GM12878 (cell line): ENCODE data around the gene LDB2. TPM values are rescaled to one million over a fixed set of nuclear protein-coding genes. Genes with fewer than 3 reads are reported as not detected.

Source experiments
- ATAC-seq: fragments of 200-7000 bp; cut with Tn5 transposase; 3 replicates; pipeline ENCODE4 v1.9.1; 2020; ENCODE audit warnings: mild to moderate bottlenecking, moderate library complexity
- BruUV-seq: library from RNA; stranded (reverse); fragments of 400-500 nt; replicated peaks from 2 replicates; lab custom pipeline; 2021; lab: Mats Ljungman, UMichigan
- CTCF ChIA-PET: fragments of 300-600 bp; sonication (Branson Sonifier 250); formaldehyde crosslinking; extraction: SDS; loops from one replicate; lab custom pipeline; 2021; ENCODE audit warnings: inconsistent platforms; lab: Yijun Ruan, JAX
- POLR2A ChIA-PET: fragments of 350-600 bp; formaldehyde crosslinking; extraction: SDS; loops from one replicate; lab custom pipeline; 2021; ENCODE audit warnings: inconsistent platforms; lab: Charles Lee
- RAD21 ChIA-PET: fragments of 300-600 bp; sonication (Branson Sonifier 250); formaldehyde crosslinking; loops from one replicate; lab custom pipeline; 2023; ENCODE audit warnings: antibody characterized with exemption; ENCODE audit not compliant: unreplicated experiment; lab: Charles Lee
- SMC1A ChIA-PET: fragments of 300-600 bp; sonication (Branson Sonifier 250); formaldehyde crosslinking; loops from one replicate; lab custom pipeline; 2023; ENCODE audit not compliant: unreplicated experiment, uncharacterized antibody; lab: Charles Lee
- DNase-seq: peaks from one replicate; pipeline ENCODE4 v3.0.0-alpha.2; 2011; ENCODE audit warnings: low read depth, low spot score
- FAIRE-seq: peaks from 3 replicates; lab custom pipeline; 2011; peaks lifted over from hg19 to GRCh38; lab: Jason Lieb, UNC
- H2AFZ ChIP-seq: 2 replicates; pipeline ENCODE4 v1.6.0; 2011; ENCODE audit warnings: low read depth, low read length, control low read depth; ENCODE audit not compliant: control insufficient read depth
- H3K27ac ChIP-seq: 2 replicates; pipeline ENCODE4 v1.5.1; 2011; ENCODE audit warnings: control low read depth; ENCODE audit not compliant: control insufficient read depth, insufficient read depth
- H3K27me3 ChIP-seq, 2 experiments: replicated peaks in 1 of 2; 2 replicates each; pipeline versions ENCODE4 v1.6.0 to v1.6.1; 2011; ENCODE audit warnings: low read length in 1 of 2; ENCODE audit not compliant: control insufficient read depth in 2 of 2, insufficient read depth in 2 of 2
- H3K36me3 ChIP-seq, 2 experiments: 2 replicates each; pipeline ENCODE4 v1.5.1; 2011; ENCODE audit warnings: low read length in 1 of 2; ENCODE audit not compliant: control insufficient read depth in 2 of 2, insufficient read depth in 2 of 2
- H3K4me1 ChIP-seq: 2 replicates; pipeline ENCODE4 v1.6.1; 2011; ENCODE audit warnings: mild to moderate bottlenecking, low read length, moderate library complexity, mixed read lengths; ENCODE audit not compliant: control insufficient read depth, insufficient read depth
- H3K4me2 ChIP-seq: 2 replicates; pipeline ENCODE4 v1.6.0; 2011; ENCODE audit warnings: control low read depth; ENCODE audit not compliant: control insufficient read depth, insufficient read depth
- H3K4me3 ChIP-seq: fragments of 200-600 bp; sonication (generic); 2 replicates; pipeline ENCODE4 v1.5.1; 2016
- H3K79me2 ChIP-seq: 2 replicates; pipeline ENCODE4 v1.6.0; 2011; ENCODE audit warnings: low read length; ENCODE audit not compliant: control insufficient read depth, insufficient read depth
- H3K9ac ChIP-seq: 2 replicates; pipeline ENCODE4 v1.8.0; 2011; ENCODE audit warnings: low read length, control low read depth, mixed read lengths; ENCODE audit not compliant: control insufficient read depth, insufficient read depth
- H3K9me3 ChIP-seq: replicated peaks from 3 replicates; pipeline ENCODE4 v1.5.1; 2011; ENCODE audit warnings: mild to moderate bottlenecking, low read length; ENCODE audit not compliant: control insufficient read depth, insufficient read depth
- H4K20me1 ChIP-seq: 2 replicates; pipeline ENCODE4 v1.6.0; 2011; ENCODE audit not compliant: control insufficient read depth, insufficient read depth
- BRCA1 ChIP-seq: IDR thresholded peaks from 2 replicates; pipeline ENCODE4 v1.6.1; 2011; ENCODE audit warnings: low read depth, low read length, improper control_type of control experiment
- ETV6 ChIP-seq, 2 experiments: fragments of 450-650 bp in 1 of 2; IDR thresholded peaks in 1 of 2; conservative IDR thresholded peaks in 1 of 2; 2 replicates each; pipeline ENCODE4 v1.6.1; 2014; ENCODE audit warnings: antibody characterized with exemption in 1 of 2, borderline replicate concordance in 1 of 2, low read depth in 1 of 2, mild to moderate bottlenecking in 1 of 2, moderate library complexity in 1 of 2
- EZH2 ChIP-seq: IDR thresholded peaks from 2 replicates; pipeline ENCODE4 v1.6.1; 2012; ENCODE audit warnings: low read depth, mild to moderate bottlenecking, control low read depth, inconsistent platforms, low read length, borderline replicate concordance; ENCODE audit not compliant: control insufficient read depth
- HDAC6 ChIP-seq: fragments of 200-600 bp; sonication (generic); IDR thresholded peaks from one replicate; pipeline ENCODE4 v1.8.0; 2017; ENCODE audit warnings: antibody characterized with exemption; ENCODE audit not compliant: unreplicated experiment
- HDGF ChIP-seq: fragments of 450-650 bp; IDR thresholded peaks from 2 replicates; pipeline ENCODE4 v1.6.1; 2016; ENCODE audit warnings: antibody characterized with exemption
- NFYA ChIP-seq: IDR thresholded peaks from 2 replicates; pipeline ENCODE4 v1.6.1; 2011; ENCODE audit warnings: low read depth, mild to moderate bottlenecking, low read length, improper control_type of control experiment, borderline replicate concordance
- PAX8 ChIP-seq: fragments of 450-650 bp; IDR thresholded peaks from 2 replicates; pipeline ENCODE4 v1.6.1; 2017; ENCODE audit warnings: mild to moderate bottlenecking, moderate library complexity
- POLR2AphosphoS5 ChIP-seq: IDR thresholded peaks from 2 replicates; pipeline ENCODE4 v1.6.1; 2011; ENCODE audit warnings: mild to moderate bottlenecking, low read length, inconsistent platforms
- RBBP5 ChIP-seq: fragments of 200-600 bp; sonication (generic); conservative IDR thresholded peaks from 2 replicates; pipeline ENCODE4 v1.6.1; 2016
- RUNX3 ChIP-seq: IDR thresholded peaks from 2 replicates; pipeline ENCODE4 v1.6.1; 2012; ENCODE audit warnings: low read length, inconsistent platforms
- SMAD1 ChIP-seq: fragments of 450-650 bp; IDR thresholded peaks from 2 replicates; pipeline ENCODE4 v1.6.1; 2018; ENCODE audit warnings: mild to moderate bottlenecking, low read depth; ENCODE audit not compliant: partially characterized antibody
- STAT1 ChIP-seq: fragments of 450-650 bp; conservative IDR thresholded peaks from 2 replicates; pipeline ENCODE4 v1.6.1; 2014; ENCODE audit warnings: antibody characterized with exemption, mild to moderate bottlenecking
- TCF12 ChIP-seq: IDR thresholded peaks from 2 replicates; pipeline ENCODE4 v1.6.1; 2011; ENCODE audit warnings: low read depth, mild to moderate bottlenecking, low read length
- YY1 ChIP-seq: IDR thresholded peaks from 2 replicates; pipeline ENCODE4 v1.6.1; 2011; ENCODE audit warnings: low read depth, mild to moderate bottlenecking, low read length
- ZNF24 ChIP-seq: fragments of 450-650 bp; IDR thresholded peaks from 2 replicates; pipeline ENCODE4 v1.6.1; 2017; ENCODE audit warnings: antibody characterized with exemption, mild to moderate bottlenecking
- ZSCAN29 ChIP-seq: fragments of 450-650 bp; IDR thresholded peaks from 2 replicates; pipeline ENCODE4 v1.6.1; 2017; ENCODE audit warnings: mild to moderate bottlenecking, moderate library complexity
- WGBS: methylation state at CpG from one replicate; pipeline ENCODE4 v1.1.6; 2016; ENCODE audit warnings: low lambda C conversion rate; ENCODE audit not compliant: insufficient replicate concordance, insufficient coverage; ENCODE audit errors: missing lambda C conversion rate; 5-methylcytosine and 5-hydroxymethylcytosine counted together
- in situ Hi-C: fragments of 300-500 bp; cut with MboI; formaldehyde crosslinking; loops from 9 replicates; pipeline ENCODE4 v1.14.3; 2018; ENCODE audit warnings: mixed read lengths
- intact Hi-C: fragments of 100-400 bp; cut with micrococcal nuclease; formaldehyde crosslinking; loops from one replicate; pipeline ENCODE4 v1.14.2; 2022; ENCODE audit not compliant: unreplicated experiment
- polyA plus RNA-seq, 11 experiments: library from polyadenylated mRNA; depleted of rRNA in 4 of 11; unstranded in 6 of 11; stranded (reverse) in 5 of 11; fragments of >200 nt; fragmentation: Nextera tagmentation in 4 of 11; fragmentation: Illumina TruSeq in 1 of 11; extraction: Ambion mirVana in 4 of 11; extraction: Trizol in 1 of 11; gene quantifications; 1 replicate in 1 of 11; 2 replicates in 10 of 11; pipeline versions ENCODE4 v1.2.1 to v1.2.3, GENCODE V29; 2011 to 2016; ENCODE audit warnings: inconsistent platforms in 2 of 11, missing spikeins in 2 of 11, low read depth in 1 of 11
- total RNA-seq, 4 experiments: library from RNA; depleted of rRNA in 3 of 4; stranded (reverse); fragments of >200 nt in 3 of 4; fragmentation: Illumina TruSeq in 1 of 4; extraction: Trizol in 1 of 4; gene quantifications; 2 replicates each; pipeline versions ENCODE4 v1.2.1 to v1.2.3, GENCODE V29; 2013 to 2021
- TF ChIP-seq, protein P1 (sequence below): IDR thresholded peaks from 2 replicates; pipeline ENCODE4 v1.6.1; 2012; ENCODE audit warnings: low read depth, low read length, improper control_type of control experiment

The LDB2 gene
- total and polyA plus RNA-seq, 10 of the 15 experiments (the other 5 are each of a cell fraction or from before 2014, with no cell fraction given) = 0.15 TPM; not detected in 9

DNA sequence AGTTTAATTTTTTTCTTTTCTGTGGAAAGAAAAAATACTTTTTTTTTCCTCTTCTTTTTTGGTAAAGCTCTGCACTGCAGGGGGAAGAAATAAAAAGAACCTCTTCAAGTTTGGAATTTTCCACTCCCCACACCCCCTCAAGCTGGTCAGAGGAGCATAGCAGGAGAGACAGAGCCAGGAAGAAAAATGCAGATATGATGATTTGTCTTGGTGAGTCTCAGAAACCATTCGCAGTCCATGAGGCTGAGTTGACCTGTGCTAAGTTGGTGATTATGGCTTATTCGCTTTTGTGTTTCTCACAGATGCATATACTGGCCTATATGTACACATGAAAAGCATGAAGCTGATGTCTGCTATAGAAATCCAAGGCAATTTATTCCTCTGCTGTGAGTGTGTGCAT is 205.9 kb downstream of the LDB2 start:
- intact Hi-C loops = no loop called here
- no peak overlapping the region for H3K27ac ChIP-seq
- H3K9ac ChIP-seq = no peak overlapping the region
- no TSS peak for BruUV-seq
- TF ChIP-seq HDGF = no peak
- no peak for TF ChIP-seq RBBP5
- TF ChIP-seq STAT1 = no peak
- TF ChIP-seq ETV6 (conservative IDR thresholded peaks at IDR 0.05 in 1 of 2, IDR thresholded peaks at IDR 0.05 in 1 of 2; ENCODE audit: borderline replicate concordance in 1 of 2, low read depth in 1 of 2) = no peak
- TF ChIP-seq, protein P1, sequence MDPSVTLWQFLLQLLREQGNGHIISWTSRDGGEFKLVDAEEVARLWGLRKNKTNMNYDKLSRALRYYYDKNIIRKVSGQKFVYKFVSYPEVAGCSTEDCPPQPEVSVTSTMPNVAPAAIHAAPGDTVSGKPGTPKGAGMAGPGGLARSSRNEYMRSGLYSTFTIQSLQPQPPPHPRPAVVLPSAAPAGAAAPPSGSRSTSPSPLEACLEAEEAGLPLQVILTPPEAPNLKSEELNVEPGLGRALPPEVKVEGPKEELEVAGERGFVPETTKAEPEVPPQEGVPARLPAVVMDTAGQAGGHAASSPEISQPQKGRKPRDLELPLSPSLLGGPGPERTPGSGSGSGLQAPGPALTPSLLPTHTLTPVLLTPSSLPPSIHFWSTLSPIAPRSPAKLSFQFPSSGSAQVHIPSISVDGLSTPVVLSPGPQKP = no peak
- TF ChIP-seq BRCA1 = no peak
- no peak for TF ChIP-seq ZNF24
- no peak for TF ChIP-seq YY1
- TF ChIP-seq ZSCAN29 = no peak
- no peak for TF ChIP-seq RUNX3
- TF ChIP-seq TCF12 = no peak
- TF ChIP-seq EZH2 = no peak
- TF ChIP-seq SMAD1 = no peak
- TF ChIP-seq NFYA = no peak
- no peak for TF ChIP-seq HDAC6
- no peak for TF ChIP-seq POLR2AphosphoS5
- no peak for TF ChIP-seq PAX8
- 31% methylated on average over 2 of the region's 2 CpGs for WGBS
- ATAC-seq (no peak), DNase-seq (no peak), FAIRE-seq (no peak)
- no peaks in the 10 kb centered on the region for H3K27me3 ChIP-seq
- ChIA-PET SMC1A (no interaction called here), RAD21 (no interaction called here), POLR2A (no interaction called here), CTCF (no interaction called here)
- no peaks in the 10 kb centered on the region for H3K9me3 ChIP-seq
- H3K4me1 ChIP-seq = no peaks in the 10 kb centered on the region
- H3K36me3 ChIP-seq = no peaks in the 10 kb centered on the region
- in situ Hi-C loops = no loop called here
- no peaks in the 10 kb centered on the region for H3K79me2 ChIP-seq
- H2AFZ ChIP-seq = no peak overlapping the region
- no peaks in the 10 kb centered on the region for H4K20me1 ChIP-seq
- no peak overlapping the region for H3K4me2 ChIP-seq
- H3K4me3 ChIP-seq = no peak overlapping the region
